Measurements from ENCODE around the gene CTCF. TPM values are rescaled to one million over a fixed set of nuclear protein-coding genes. Genes with fewer than 3 reads are reported as not detected.

Gene CTCF
- total and polyA plus RNA-seq, 2 donors from 2014 or later, result 20.4 to 42.6 TPM

DNA sequence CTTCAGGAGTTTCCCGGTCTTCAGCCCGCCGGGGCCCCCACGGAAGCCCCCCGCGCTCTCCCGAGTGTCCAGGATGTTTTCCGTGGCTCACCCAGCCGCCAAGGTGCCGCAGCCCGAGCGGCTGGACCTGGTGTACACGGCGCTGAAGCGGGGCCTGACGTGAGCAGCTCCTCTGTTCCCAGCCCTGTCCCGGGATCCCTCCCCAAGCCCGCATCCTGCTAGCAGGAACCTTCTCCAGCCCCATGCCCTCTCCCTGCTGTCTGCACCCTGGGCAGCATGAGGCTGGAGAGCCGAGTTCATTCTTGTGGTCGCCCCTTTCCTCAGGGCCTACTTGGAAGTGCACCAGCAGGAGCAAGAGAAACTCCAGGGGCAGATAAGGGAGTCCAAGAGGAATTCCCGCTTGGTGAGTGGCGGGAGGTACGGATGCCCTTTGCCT is 23.6 kb upstream of the CTCF start:
- H3K9ac ChIP-seq (ENCODE audit: low read length in 3 of 3), result no peak overlapping the region
- peak in 2 of 5 donors; percentile 37 to 77 for DNase-seq
- peak overlapping the region in 1 of 3 donors; percentile 47 for H3K4me3 ChIP-seq (ENCODE audit: low read length in 3 of 3)
- H3K27me3 ChIP-seq (ENCODE audit: control insufficient read depth, insufficient read depth, low read length), result no peaks in the 10 kb centered on the region
- FAIRE-seq, result no peak
- H3K9me3 ChIP-seq (ENCODE audit: control insufficient read depth in 2 of 3, insufficient read depth in 1 of 3, low read length in 3 of 3), result no peaks in the 10 kb centered on the region
- H3K36me3 ChIP-seq (ENCODE audit: control insufficient read depth in 2 of 3, insufficient read depth in 3 of 3, low read length in 3 of 3), result peaks cover 4 to 37% (median 19%) of the 10 kb centered on the region in 3 donors
- H3K27ac ChIP-seq (ENCODE audit: low read depth in 2 of 2, low read length in 2 of 2), result peak overlapping the region; percentile 87 to 93
- TF ChIP-seq, protein P1, sequence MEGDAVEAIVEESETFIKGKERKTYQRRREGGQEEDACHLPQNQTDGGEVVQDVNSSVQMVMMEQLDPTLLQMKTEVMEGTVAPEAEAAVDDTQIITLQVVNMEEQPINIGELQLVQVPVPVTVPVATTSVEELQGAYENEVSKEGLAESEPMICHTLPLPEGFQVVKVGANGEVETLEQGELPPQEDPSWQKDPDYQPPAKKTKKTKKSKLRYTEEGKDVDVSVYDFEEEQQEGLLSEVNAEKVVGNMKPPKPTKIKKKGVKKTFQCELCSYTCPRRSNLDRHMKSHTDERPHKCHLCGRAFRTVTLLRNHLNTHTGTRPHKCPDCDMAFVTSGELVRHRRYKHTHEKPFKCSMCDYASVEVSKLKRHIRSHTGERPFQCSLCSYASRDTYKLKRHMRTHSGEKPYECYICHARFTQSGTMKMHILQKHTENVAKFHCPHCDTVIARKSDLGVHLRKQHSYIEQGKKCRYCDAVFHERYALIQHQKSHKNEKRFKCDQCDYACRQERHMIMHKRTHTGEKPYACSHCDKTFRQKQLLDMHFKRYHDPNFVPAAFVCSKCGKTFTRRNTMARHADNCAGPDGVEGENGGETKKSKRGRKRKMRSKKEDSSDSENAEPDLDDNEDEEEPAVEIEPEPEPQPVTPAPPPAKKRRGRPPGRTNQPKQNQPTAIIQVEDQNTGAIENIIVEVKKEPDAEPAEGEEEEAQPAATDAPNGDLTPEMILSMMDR (IDR thresholded peaks at IDR 0.05; ENCODE audit: borderline replicate concordance, extremely low read depth, insufficient read depth), result no peak
- peaks cover 0 to 25% (median 0%) of the 10 kb centered on the region in 3 donors for H3K4me1 ChIP-seq (ENCODE audit: control insufficient read depth in 2 of 3, insufficient read depth in 2 of 3, low read depth in 1 of 3, low read length in 3 of 3)
- intact Hi-C loops (cut with DNase I), result no loop called here

DNA sequence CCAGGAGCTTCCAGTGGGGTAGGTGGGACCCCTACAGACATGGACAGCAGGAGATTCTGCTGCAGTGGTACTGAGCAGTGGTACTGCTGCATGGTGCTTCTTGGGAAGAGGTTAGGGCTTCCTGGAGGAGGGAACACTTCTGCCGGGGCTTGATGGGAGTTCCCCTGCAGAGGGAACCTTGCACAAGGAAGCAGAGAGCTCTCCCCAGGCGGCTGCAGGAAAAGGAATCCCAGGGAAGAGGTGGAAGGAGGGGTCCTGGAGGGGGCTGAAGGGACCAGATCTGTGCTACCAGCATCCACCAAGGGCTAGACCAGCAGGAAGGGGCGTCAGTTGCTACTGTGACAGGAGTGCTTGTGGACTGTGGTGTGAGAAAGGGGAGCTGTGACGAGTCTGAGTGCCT is 23.1 kb upstream of the CTCF start:
- no peak for FAIRE-seq
- peaks cover 0 to 25% (median 0%) of the 10 kb centered on the region in 3 donors for H3K4me1 ChIP-seq (ENCODE audit: control insufficient read depth in 2 of 3, insufficient read depth in 2 of 3, low read depth in 1 of 3, low read length in 3 of 3)
- no peaks in the 10 kb centered on the region for H3K9me3 ChIP-seq (ENCODE audit: control insufficient read depth in 2 of 3, insufficient read depth in 1 of 3, low read length in 3 of 3)
- H3K27ac ChIP-seq (ENCODE audit: low read depth in 2 of 2, low read length in 2 of 2), result no peak overlapping the region
- H3K9ac ChIP-seq (ENCODE audit: low read length in 3 of 3), result no peak overlapping the region
- peaks cover 4 to 37% (median 19%) of the 10 kb centered on the region in 3 donors for H3K36me3 ChIP-seq (ENCODE audit: control insufficient read depth in 2 of 3, insufficient read depth in 3 of 3, low read length in 3 of 3)
- TF ChIP-seq, protein P1 (IDR thresholded peaks at IDR 0.05; ENCODE audit: borderline replicate concordance, extremely low read depth, insufficient read depth), result no peak
- intact Hi-C loops (cut with DNase I), result no loop called here
- peak overlapping the region in 1 of 3 donors; percentile 47 for H3K4me3 ChIP-seq (ENCODE audit: low read length in 3 of 3)
- DNase-seq, result peak in 1 of 5 donors; percentile 45
- no peaks in the 10 kb centered on the region for H3K27me3 ChIP-seq (ENCODE audit: control insufficient read depth, insufficient read depth, low read length)

DNA sequence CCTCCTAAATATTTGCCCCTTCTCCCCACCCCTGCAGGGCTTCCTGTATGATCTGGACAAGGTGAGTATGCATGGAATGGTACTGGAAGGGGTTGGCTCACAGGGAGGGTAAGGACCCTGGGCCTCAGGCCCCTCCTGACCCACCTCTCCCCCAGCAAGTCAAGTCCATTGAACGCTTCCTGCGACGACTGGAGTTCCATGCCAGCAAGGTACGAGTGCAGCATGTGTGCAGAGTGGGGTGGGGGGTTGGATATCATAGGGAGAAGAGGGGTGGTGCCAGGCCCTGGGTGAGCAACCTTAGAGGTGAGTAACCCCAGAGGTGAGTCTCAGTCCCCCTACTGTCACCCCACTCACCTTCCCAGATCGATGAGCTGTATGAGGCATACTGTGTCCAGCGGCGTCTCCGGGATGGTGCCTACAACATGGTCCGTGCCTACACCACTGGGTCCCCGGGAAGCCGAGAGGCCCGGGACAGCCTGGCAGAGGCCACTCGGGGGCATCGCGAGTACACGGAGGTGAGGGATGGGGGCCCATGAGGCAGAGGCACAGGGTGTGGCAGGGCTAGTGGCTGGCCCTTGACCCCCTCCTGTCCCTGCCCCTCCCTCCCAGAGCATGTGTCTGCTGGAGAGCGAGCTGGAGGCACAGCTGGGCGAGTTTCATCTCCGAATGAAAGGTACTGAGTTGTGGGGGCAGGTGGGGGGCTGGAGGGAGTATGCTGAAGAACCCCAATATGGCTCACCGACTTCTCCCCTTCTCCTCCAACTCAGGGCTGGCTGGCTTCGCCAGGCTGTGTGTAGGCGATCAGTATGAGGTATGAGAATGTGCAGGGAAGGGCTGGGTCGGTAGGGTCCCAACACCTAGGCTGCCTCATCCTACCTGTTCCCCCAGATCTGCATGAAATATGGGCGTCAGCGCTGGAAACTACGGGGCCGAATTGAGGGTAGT is 22.4 kb upstream of the CTCF start:
- Histone ChIP-seq H3K36me3 (ENCODE audit: control insufficient read depth in 2 of 3, insufficient read depth in 3 of 3, low read length in 3 of 3) (peaks cover 4 to 42% (median 25%) of the 10 kb centered on the region in 3 donors), H3K9ac (ENCODE audit: low read length in 3 of 3) (no peak overlapping the region), H3K9me3 (ENCODE audit: control insufficient read depth in 2 of 3, insufficient read depth in 1 of 3, low read length in 3 of 3) (no peaks in the 10 kb centered on the region), H3K4me3 (ENCODE audit: low read length in 3 of 3) (no peak overlapping the region), H3K27me3 (ENCODE audit: control insufficient read depth, insufficient read depth, low read length) (no peaks in the 10 kb centered on the region), H3K4me1 (ENCODE audit: control insufficient read depth in 2 of 3, insufficient read depth in 2 of 3, low read depth in 1 of 3, low read length in 3 of 3) (peaks cover 0 to 25% (median 0%) of the 10 kb centered on the region in 3 donors), H3K27ac (ENCODE audit: low read depth in 2 of 2, low read length in 2 of 2) (no peak overlapping the region)
- FAIRE-seq (no peak), DNase-seq (peak in 2 of 5 donors; percentile 48 to 81)
- intact Hi-C loops (cut with DNase I), result no loop called here
- TF ChIP-seq, protein P1 (IDR thresholded peaks at IDR 0.05; ENCODE audit: borderline replicate concordance, extremely low read depth, insufficient read depth), result no peak
